ENCODE results near the gene CPAMD8. TPM values are rescaled to one million over a fixed set of nuclear protein-coding genes. Genes with fewer than 3 reads are reported as not detected.

Gene CPAMD8
- total RNA-seq, 2 donors from 2014 or later: 0.28 to 0.43 TPM

DNA sequence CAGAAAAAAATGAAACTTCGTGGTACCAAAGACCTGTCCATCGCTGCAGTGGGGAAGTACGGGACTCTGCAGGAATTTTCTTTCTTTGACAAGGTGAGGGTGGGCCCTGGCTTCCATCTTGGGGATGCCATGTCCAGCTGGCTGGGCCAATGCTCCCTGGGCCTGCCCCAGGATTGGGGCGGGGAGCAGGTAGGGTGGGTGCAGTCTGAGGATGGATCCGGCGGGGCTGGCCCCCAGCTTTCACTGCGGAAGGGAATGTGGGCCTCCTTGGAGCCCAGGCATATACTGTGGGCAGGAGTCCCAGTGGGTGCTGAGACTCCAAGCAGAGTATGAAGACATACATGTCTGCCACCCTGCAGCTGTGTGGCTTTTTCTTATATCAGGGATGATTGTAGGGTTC is 173.5 kb downstream of the CPAMD8 start:
- no peak overlapping the region for H3K4me3 Mint-ChIP-seq
- H3K4me1 Mint-ChIP-seq (ENCODE audit: low read depth): no peaks in the 10 kb centered on the region
- H3K27me3 Mint-ChIP-seq (ENCODE audit: low read depth): no peaks in the 10 kb centered on the region
- H3K36me3 Mint-ChIP-seq (ENCODE audit: insufficient read depth in 2 of 2): peaks cover 0 to 4% of the 10 kb centered on the region in 2 donors
- no peak for ATAC-seq (replicated peaks in 1 of 2)
- no peak for DNase-seq
- no peaks in the 10 kb centered on the region for H3K9me3 Mint-ChIP-seq
- no peak overlapping the region for H3K27ac Mint-ChIP-seq

DNA sequence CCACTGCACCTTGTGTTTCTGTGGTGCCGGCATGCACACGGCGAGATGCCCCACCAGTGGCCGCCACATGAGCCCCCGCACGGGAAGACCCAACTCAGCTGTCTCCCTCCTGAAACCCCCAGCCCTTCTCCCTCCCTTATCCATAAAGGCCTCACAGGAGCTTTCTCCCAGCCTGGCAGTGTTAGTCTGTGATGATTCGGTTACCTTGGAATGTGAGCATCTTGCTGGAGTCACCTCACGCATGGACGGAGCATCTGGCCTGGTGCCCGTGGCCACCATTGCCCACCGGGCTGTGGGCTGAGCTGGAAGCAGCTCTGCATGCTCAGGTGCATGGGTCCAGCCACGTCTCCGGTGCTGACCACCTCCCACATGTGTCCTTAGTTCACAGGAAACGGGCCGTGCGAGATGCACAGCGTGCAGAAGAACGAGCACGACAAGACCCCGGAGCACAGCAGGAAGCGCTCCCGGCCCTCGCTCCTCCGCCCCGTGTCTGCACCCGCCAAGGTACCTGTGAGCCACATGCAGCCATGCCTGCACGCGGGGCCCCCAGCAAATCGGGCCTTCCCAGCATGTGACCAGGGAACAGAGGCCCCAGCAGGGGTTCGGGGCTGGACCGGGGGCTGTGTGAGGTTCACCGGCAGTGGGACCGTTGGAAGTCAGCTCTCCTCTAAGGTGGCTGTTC is 175.4 kb downstream of the CPAMD8 start:
- ATAC-seq (replicated peaks in 1 of 2): no peak
- peaks cover 0 to 4% of the 10 kb centered on the region in 2 donors for H3K36me3 Mint-ChIP-seq (ENCODE audit: insufficient read depth in 2 of 2)
- DNase-seq: no peak

DNA sequence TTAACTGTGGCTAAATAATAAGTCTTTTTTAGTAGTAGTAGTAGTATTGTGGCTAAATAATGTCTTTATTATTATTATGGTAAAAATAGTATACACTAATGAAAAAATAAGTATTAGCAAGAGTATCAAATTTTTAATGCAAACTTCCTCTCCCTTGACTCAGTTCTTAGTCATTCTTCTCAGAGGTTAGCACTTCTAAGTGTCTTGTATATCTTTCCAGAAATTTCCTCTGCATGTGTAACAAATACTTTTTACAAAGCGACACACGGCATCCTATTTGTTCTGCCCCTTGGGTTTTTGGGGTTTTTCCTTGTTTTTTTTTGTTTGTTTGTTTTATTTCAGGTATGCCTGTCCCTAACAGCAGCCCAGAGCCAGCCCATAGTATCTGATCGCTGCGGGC is 176.5 kb downstream of the CPAMD8 start:
- no peaks in the 10 kb centered on the region for H3K27me3 Mint-ChIP-seq (ENCODE audit: low read depth)
- no peak overlapping the region for H3K4me3 Mint-ChIP-seq
- DNase-seq (no peak), ATAC-seq (replicated peaks in 1 of 2) (no peak)
- H3K36me3 Mint-ChIP-seq (ENCODE audit: insufficient read depth in 2 of 2): peaks cover 0 to 4% of the 10 kb centered on the region in 2 donors
- H3K4me1 Mint-ChIP-seq (ENCODE audit: low read depth): no peaks in the 10 kb centered on the region
- H3K9me3 Mint-ChIP-seq: no peaks in the 10 kb centered on the region
- no peak overlapping the region for H3K27ac Mint-ChIP-seq

More for the DNA sequence above, 175.4 kb downstream of the CPAMD8 start:
- no peaks in the 10 kb centered on the region for H3K9me3 Mint-ChIP-seq
- no peak overlapping the region for H3K4me3 Mint-ChIP-seq
- H3K27me3 Mint-ChIP-seq (ENCODE audit: low read depth): no peaks in the 10 kb centered on the region
- no peaks in the 10 kb centered on the region for H3K4me1 Mint-ChIP-seq (ENCODE audit: low read depth)
- H3K27ac Mint-ChIP-seq: no peak overlapping the region

DNA sequence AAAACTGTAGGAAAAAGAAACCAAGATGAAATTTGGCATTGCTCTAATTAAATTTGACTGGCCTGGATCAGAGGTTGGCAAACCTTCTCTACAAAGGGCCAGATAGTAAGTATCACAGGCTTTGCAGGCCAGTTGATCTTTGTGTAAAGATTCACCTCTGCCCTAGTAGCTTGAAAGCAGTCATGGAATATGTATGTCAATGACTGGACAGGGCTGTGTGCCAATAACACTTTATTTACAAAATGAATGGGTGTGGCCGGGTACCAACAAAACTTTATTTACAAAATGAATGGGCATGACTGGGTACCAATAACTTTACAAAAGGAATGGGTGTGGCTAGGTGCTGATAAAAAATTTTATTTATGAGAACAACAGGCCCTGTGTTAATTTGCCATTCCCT is 177.4 kb downstream of the CPAMD8 start:
- no peak for DNase-seq
- Mint-ChIP-seq H3K9me3 (no peaks in the 10 kb centered on the region), H3K27ac (no peak overlapping the region), H3K27me3 (ENCODE audit: low read depth) (no peaks in the 10 kb centered on the region), H3K4me1 (ENCODE audit: low read depth) (no peaks in the 10 kb centered on the region), H3K36me3 (ENCODE audit: insufficient read depth in 2 of 2) (peaks cover 0 to 4% of the 10 kb centered on the region in 2 donors), H3K4me3 (no peak overlapping the region)
- ATAC-seq (replicated peaks in 1 of 2): no peak

DNA sequence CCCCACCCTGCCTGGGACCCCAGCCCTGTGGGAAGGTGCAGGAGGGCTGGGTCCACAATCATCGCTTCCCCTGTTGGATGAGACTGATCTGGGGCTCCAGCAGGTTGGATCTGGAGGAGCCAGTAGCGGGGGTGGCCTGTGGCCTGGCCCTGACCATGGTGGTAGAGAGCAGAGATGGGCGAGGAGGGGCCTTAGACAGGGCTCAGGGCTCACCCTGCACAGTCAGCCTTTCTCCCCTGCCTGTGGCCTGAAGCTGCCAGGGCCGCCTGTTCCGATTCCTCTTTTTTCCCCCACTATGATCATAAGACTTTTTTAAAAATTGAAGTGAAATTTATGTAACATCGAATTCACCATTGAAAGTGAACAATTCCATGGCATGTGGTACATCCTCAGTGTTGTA is 179.2 kb downstream of the CPAMD8 start:
- DNase-seq: no peak
- Mint-ChIP-seq H3K9me3 (no peaks in the 10 kb centered on the region), H3K27me3 (ENCODE audit: low read depth) (no peaks in the 10 kb centered on the region), H3K4me3 (no peak overlapping the region), H3K27ac (no peak overlapping the region), H3K4me1 (ENCODE audit: low read depth) (no peaks in the 10 kb centered on the region), H3K36me3 (ENCODE audit: insufficient read depth in 2 of 2) (peaks cover 0 to 4% of the 10 kb centered on the region in 2 donors)
- ATAC-seq (replicated peaks in 1 of 2): no peak

DNA sequence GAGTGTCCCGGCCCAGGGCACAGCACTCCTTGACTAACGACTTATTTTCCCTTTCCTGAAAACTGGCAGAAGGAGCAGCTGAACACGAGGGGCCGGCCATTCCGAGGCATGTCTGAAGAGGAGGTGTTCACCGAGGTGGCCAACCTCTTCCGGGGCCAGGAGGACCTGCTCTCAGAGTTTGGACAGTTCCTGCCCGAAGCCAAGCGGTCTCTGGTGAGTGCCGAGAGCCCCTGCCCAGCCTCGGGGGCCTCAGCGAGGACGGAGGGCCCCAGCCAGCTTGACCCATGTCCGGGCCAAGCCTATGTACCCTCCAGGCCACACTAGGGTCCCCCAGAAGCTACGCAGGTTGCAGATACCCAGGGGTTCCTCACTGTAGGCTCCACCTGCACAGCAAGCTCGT is 179.7 kb downstream of the CPAMD8 start:
- H3K4me3 Mint-ChIP-seq: no peak overlapping the region
- H3K9me3 Mint-ChIP-seq: no peaks in the 10 kb centered on the region
- no peak overlapping the region for H3K27ac Mint-ChIP-seq
- H3K27me3 Mint-ChIP-seq (ENCODE audit: low read depth): no peaks in the 10 kb centered on the region
- ATAC-seq (replicated peaks in 1 of 2) (no peak), DNase-seq (no peak)
- H3K4me1 Mint-ChIP-seq (ENCODE audit: low read depth): no peaks in the 10 kb centered on the region
- H3K36me3 Mint-ChIP-seq (ENCODE audit: insufficient read depth in 2 of 2): peaks cover 0 to 2% of the 10 kb centered on the region in 2 donors

Other genes with a start within 250 kb of the CPAMD8 start
- 10 to 100 TPM; 50.7 to 51.1 TPM for gene SIN3B, start 197.4 kb downstream of the CPAMD8 start, total RNA-seq
- not detected for gene F2RL3, start 137.8 kb downstream of the CPAMD8 start, total RNA-seq
- gene HAUS8, start 48.6 kb upstream of the CPAMD8 start, total RNA-seq: 10 to 100 TPM; 37.3 to 45.6 TPM
- gene MYO9B, start 49.0 kb upstream of the CPAMD8 start, total RNA-seq: 100 to 1,000 TPM; 106 to 135 TPM
- 10 to 100 TPM; 27.2 to 32.8 TPM for gene USE1, start 188.5 kb upstream of the CPAMD8 start, total RNA-seq
- 10 to 100 TPM; 19.3 to 19.4 TPM for gene OCEL1, start 199.4 kb upstream of the CPAMD8 start, total RNA-seq
- 1 to 10 TPM; 4.7 to 6.4 TPM for gene NR2F6, start 219.1 kb upstream of the CPAMD8 start, total RNA-seq
- gene USHBP1, start 237.9 kb upstream of the CPAMD8 start, total RNA-seq: under 1 TPM; 0.19 to 0.46 TPM
- 10 to 100 TPM; 86.6 to 96.1 TPM for gene BABAM1, start 240.6 kb upstream of the CPAMD8 start, total RNA-seq